GM19193 (cell line): ENCODE results near the gene NF2.

Source experiments
- POLR2A ChIP-seq: IDR thresholded peaks from 4 replicates; pipeline ENCODE4 v1.6.1; 2011; ENCODE audit not compliant: insufficient read depth, insufficient read length; ENCODE audit errors: extremely low read depth

Gene NF2

GRCh38 chr22:29639096-29639495, 35.7 kb downstream of the NF2 start:
- TF ChIP-seq POLR2A: no peak

GRCh38 chr22:29641042-29641699, 37.7 kb downstream of the NF2 start:
- TF ChIP-seq POLR2A: no peak

GRCh38 chr22:29641700-29642330, 38.4 kb downstream of the NF2 start:
- no peak for TF ChIP-seq POLR2A

GRCh38 chr22:29642694-29643093, 39.3 kb downstream of the NF2 start:
- no peak for TF ChIP-seq POLR2A

GRCh38 chr22:29647954-29648737, 44.7 kb downstream of the NF2 start:
- TF ChIP-seq POLR2A: no peak

- TF ChIP-seq POLR2A: no peak
Observed at GRCh38 chr22:29650370-29650769, 46.9 kb downstream of the NF2 start.

- TF ChIP-seq POLR2A: no peak
Observed at GRCh38 chr22:29651652-29652051, 48.2 kb downstream of the NF2 start.

- no peak for TF ChIP-seq POLR2A
Observed at GRCh38 chr22:29654420-29654819, 51.0 kb downstream of the NF2 start.

GRCh38 chr22:29654882-29655281, 51.4 kb downstream of the NF2 start:
- no peak for TF ChIP-seq POLR2A

GRCh38 chr22:29658176-29658575, 54.7 kb downstream of the NF2 start:
- no peak for TF ChIP-seq POLR2A

GRCh38 chr22:29660021-29660420, 56.6 kb downstream of the NF2 start:
- TF ChIP-seq POLR2A: no peak

GRCh38 chr22:29661336-29661735, 57.9 kb downstream of the NF2 start:
- TF ChIP-seq POLR2A: no peak

GRCh38 chr22:29663180-29663821, 59.9 kb downstream of the NF2 start:
- TF ChIP-seq POLR2A: no peak

- no peak for TF ChIP-seq POLR2A
Observed at GRCh38 chr22:29665486-29665885, 62.1 kb downstream of the NF2 start.

GRCh38 chr22:29668673-29669072, 65.2 kb downstream of the NF2 start:
- no peak for TF ChIP-seq POLR2A
